NCI-H1417 (cell line): ENCODE measurements around the gene SLC9C2.
"Not testable (repeated sequence)": the region's sequence is repeated elsewhere in the genome, so short reads cannot be mapped to it uniquely, and the experiment has no call there.

Experiments used
- DNase-seq, 3 experiments: peaks; one replicate each; lab custom pipeline; 2025; lab: John Stamatoyannopoulos, UW

The SLC9C2 gene

DNA sequence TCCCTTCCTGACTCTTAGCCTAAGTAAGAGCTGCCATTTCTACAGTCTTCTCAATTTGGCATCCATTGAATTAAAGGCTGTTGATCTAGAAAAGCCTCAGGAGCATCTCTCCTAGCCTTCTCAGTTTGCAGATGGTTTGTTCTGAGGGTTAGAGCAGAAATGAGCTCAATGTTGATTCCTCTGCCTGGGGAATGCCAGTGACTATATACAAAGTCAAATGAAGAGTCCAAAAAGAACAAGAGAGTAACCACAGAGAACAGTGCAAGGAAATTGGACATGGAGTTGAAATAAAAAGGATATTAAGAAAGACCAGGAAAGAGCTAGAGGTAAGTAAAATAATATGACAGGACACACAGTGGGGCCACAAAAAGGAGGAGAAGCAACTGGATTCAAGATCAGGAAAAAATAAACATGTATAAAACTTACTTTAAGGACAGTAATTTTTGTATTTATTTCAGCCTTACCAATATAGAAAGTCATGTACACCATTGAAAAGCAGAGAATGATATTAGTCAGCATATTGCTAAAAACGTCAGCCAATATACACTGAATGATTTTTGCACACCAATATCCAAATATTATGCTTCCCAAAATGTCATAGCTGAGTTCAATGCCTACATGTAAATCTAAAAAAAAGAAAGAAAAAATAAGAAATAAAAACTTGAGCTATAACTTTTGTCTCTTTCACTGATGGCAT is 21.3 kb downstream of the SLC9C2 start:
- no peak for DNase-seq

- no peak for DNase-seq
Measured at GRCh38 chr1:173580658-173581057, 22.2 kb downstream of the SLC9C2 start.

DNA sequence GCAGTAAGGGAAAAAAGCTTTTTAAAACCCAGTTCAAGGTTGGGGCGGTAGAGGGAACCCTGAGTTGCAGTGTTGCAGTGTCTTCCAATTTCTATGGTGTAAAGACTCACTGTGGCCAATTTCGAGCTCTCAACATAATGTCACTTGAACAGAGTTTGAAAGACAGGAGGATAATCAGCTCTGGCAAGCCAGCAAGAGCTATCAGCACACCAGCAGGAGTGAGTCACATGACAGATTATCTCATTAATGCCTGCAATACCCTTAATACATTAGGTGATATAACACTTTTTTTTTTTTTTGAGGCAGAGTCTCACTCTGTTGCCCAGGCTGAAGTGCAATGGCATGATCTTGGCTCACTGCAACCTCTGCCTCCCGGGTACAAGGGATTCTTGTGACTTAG is 22.8 kb downstream of the SLC9C2 start:
- no peak for DNase-seq

- no peak for DNase-seq
Measured at GRCh38 chr1:173573596-173573995, 29.3 kb downstream of the SLC9C2 start.

- DNase-seq: no peak
Measured at GRCh38 chr1:173572201-173572873, 30.5 kb downstream of the SLC9C2 start.

GRCh38 chr1:173570370-173571007 is 32.4 kb downstream of the SLC9C2 start:
- DNase-seq: no peak

DNA sequence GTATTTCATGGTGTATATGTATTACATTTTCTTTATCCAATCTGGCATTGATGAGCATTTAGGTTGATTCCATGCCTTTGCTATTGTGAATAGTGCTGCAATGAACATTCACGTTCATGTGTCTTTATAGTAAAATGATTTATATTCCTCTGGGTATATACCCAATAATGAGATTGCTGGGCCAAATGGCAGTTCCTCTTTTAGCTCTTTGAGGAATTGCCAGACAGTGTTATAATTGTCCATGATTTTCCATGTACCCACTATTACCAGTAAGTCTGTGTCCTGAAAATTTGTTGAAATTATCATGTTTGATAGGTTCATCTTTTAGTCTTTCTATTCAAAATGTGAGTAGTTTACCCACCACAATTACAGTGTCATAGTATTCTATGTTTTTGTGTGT is 34.4 kb downstream of the SLC9C2 start:
- no peak for DNase-seq

GRCh38 chr1:173563846-173564245 is 39.0 kb downstream of the SLC9C2 start:
- not testable (repeated sequence) for DNase-seq

- DNase-seq: no peak
Measured at GRCh38 chr1:173562813-173563212, 40.1 kb downstream of the SLC9C2 start.

- no peak for DNase-seq
Measured at GRCh38 chr1:173561263-173561662, 41.6 kb downstream of the SLC9C2 start.

DNA sequence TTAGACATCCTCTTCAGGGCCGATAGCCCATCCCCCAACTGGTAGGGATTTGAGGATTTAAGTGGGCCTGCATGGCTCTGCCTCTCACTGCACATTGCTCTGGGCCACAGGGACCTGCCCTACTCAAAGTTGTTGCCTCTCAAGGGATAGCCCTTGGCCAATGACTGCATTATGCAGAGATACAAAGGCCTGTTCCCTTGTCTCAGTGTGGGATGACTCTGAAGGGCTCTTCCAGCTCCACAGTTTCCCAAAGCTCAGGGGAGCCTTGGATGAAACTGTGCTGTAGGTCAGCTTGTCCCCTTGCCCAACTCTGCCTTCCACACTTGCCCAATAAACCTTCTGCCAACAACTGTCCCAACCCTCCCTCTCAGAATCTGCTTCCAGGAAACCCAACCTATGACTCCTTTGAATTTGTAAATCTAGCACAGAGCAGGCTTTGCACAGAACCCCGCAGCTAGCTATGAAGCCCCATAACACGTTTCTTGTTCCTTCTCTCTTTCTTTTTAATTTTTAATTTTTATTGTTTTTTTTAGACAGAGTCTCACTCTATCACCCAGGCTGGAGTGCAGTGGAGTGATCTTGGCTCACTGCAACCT is 42.5 kb downstream of the SLC9C2 start:
- DNase-seq: no peak

GRCh38 chr1:173555651-173556305 is 47.1 kb downstream of the SLC9C2 start:
- no peak for DNase-seq

DNA sequence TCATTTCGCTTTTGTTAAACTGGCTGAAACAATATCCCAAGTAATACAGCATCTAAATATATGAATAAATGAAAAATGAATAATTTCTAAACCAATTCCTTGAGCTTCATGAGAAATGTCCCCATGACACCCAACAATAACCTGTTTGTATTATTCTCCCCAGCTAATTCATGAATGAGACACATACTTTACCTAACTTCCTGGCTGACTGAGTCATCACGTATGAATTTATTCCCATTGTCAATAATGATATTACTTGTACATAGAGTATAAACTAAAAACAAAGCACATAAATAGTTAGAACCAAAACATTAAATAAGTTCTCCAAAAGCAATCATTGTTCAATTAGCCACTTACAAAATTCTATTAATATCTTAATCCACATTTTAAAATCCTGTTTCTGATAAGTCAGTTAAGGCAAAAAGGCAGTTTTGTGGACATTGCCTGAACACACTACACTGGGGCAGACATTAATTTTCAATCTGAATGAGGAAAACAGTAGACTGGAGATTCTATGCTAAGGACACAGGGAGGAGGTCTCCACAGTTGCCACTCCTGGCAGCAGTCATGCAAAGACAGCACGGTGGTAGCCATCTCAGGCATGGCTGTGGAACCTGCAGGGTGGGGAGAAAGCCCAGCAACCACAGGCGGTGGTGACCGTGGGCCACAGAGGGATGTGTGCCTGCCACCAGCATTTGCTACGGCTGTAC is 48.2 kb downstream of the SLC9C2 start:
- peak in 1 of 3 experiments; percentile 46 for DNase-seq

- DNase-seq: no peak
Measured at GRCh38 chr1:173554089-173554488, 48.8 kb downstream of the SLC9C2 start.

- no peak for DNase-seq
Measured at GRCh38 chr1:173553312-173553711, 49.6 kb downstream of the SLC9C2 start.

DNA sequence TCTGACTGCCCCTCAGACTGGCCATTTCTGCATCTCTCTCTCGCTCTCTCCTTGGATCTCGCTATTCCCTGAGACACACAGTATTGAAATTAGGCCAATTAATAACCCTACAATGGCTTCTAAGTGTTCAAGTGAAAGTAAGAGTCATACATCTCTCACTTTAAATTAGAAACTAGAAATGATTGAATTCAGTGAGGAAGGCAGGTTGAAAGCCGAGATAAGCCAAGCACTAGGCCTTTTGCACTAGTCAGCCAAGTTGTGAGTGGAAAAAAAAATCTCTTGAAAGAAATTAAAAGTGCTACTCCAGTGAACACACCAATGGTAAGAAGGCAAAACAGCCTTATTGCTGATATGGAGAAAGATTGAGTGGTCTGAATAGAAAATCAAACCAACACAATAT is 51.2 kb downstream of the SLC9C2 start:
- DNase-seq: no peak

GRCh38 chr1:173549813-173550212 is 53.1 kb downstream of the SLC9C2 start:
- DNase-seq: no peak

GRCh38 chr1:173545688-173546087 is 57.2 kb downstream of the SLC9C2 start:
- no peak for DNase-seq

DNA sequence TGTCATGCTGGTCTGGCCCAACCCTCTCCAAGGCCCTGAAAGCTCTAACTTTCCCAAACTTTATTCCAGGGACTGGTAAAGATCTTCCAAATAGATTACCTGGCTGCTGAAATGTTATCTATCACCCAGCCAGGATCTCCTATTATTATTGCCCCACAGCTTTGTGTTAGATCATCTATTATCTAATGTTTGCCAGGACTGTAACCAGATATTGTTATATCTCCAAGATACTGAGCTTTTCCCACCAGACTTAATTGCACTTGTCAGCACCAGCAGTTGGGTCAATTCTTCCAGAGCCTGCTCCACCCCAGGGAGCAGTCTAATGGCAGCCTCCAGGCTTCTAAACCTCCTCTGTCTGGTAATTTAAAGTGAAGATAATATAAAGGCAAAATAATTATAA is 66.6 kb downstream of the SLC9C2 start:
- DNase-seq: no peak

GRCh38 chr1:173532237-173532636 is 70.6 kb downstream of the SLC9C2 start:
- DNase-seq: no peak

DNA sequence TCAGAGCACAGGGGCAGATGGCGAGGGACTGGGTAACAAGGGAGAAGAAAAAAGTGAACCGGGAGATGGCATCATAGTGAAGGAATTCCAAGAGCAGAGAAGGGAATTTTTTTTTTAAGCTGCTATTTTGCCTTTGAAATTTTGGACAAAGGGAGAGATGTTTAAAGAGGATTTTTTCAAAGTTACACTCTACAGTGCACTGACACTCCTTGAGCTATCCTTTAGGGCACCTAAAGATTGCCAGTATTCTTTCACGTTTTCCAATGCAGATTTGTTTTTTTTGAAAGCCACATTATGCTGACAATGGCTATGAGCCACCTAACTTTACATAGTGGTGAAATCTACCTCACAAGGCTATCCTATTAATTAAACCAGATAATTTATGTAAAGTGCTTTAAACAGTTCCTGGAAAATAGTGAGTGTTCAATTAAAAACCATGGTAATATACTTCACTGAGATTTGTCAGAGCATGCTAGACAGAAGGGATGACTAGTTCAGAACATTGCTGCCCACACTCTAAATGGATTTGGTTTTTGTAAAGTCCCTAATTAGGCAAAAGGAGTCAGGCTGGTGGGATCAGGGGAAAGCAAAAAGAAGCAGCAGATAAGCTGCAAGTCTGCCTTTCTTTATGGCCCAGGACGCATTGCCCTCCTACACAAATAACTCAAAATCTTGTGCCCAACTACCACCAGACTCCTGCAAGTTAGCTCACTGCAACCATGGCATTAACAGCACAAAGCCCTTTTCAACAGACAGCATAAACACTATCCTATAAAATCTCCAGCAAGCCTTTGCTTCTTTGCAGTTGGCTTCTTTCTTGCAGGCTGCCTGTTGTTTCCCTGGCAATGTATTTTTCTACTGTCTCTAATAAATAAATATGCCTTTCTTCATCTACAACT is 71.8 kb downstream of the SLC9C2 start:
- no peak for DNase-seq
